H1 (cell line): ENCODE measurements around the gene EIPR1. TPM values are rescaled to one million over a fixed set of nuclear protein-coding genes. Genes with fewer than 3 reads are reported as not detected.

Experiments used
- CTCF ChIA-PET: fragments of 300-600 bp; sonication (Branson Sonifier 250); formaldehyde crosslinking; loops from one replicate; lab custom pipeline; 2021; ENCODE audit not compliant: partially characterized antibody; lab: Charles Lee
- POLR2A ChIA-PET: fragments of 300-600 bp; sonication (Branson Sonifier 250); formaldehyde crosslinking; loops from one replicate; lab custom pipeline; 2021; ENCODE audit warnings: inconsistent platforms; ENCODE audit not compliant: partially characterized antibody; lab: Charles Lee
- DNase-seq, 2 experiments: peaks; one replicate each; pipeline versions ENCODE4 v3.0.0 to v3.0.0-alpha.2; 2010 to 2022; ENCODE audit warnings: low spot score in 2 of 2, low read depth in 1 of 2, mixed read lengths in 1 of 2
- FAIRE-seq: peaks from 2 replicates; lab custom pipeline; 2011; peaks lifted over from hg19 to GRCh38; lab: Jason Lieb, UNC
- H2AFZ ChIP-seq: 2 replicates; pipeline ENCODE4 v1.8.1; 2012; ENCODE audit warnings: low read length, inconsistent platforms
- H2AK5ac ChIP-seq: 2 replicates; pipeline ENCODE4 v1.6.1; 2013; ENCODE audit warnings: low read depth, low read length
- H2BK120ac ChIP-seq: replicated peaks from 2 replicates; pipeline ENCODE3; 2013; ENCODE audit warnings: low read depth, low read length, inconsistent platforms
- H2BK12ac ChIP-seq: 2 replicates; pipeline ENCODE4 v1.6.1; 2013; ENCODE audit warnings: low read depth, low read length
- H2BK15ac ChIP-seq: 2 replicates; pipeline ENCODE4 v1.6.1; 2013; ENCODE audit warnings: low read length
- H2BK20ac ChIP-seq: 2 replicates; pipeline ENCODE4 v1.6.1; 2013; ENCODE audit warnings: low read length
- H2BK5ac ChIP-seq: 2 replicates; pipeline ENCODE4 v1.6.1; 2013; ENCODE audit warnings: low read depth, low read length
- H3K14ac ChIP-seq: 2 replicates; pipeline ENCODE4 v1.6.1; 2013; ENCODE audit warnings: inconsistent platforms; ENCODE audit not compliant: insufficient read length
- H3K18ac ChIP-seq: 2 replicates; pipeline ENCODE4 v1.6.1; 2013; ENCODE audit warnings: low read length; ENCODE audit errors: extremely low read depth
- H3K23ac ChIP-seq: 2 replicates; pipeline ENCODE4 v1.6.1; 2013; ENCODE audit warnings: inconsistent platforms; ENCODE audit not compliant: insufficient read length
- H3K23me2 ChIP-seq: 2 replicates; pipeline ENCODE4 v1.6.1; 2013; ENCODE audit warnings: low read depth, low read length
- H3K27ac ChIP-seq: 2 replicates; pipeline ENCODE4 v1.6.1; 2011; ENCODE audit warnings: low read depth, low read length, inconsistent platforms
- H3K27me3 ChIP-seq, 4 experiments: replicated peaks in 1 of 4; 1 replicate in 1 of 4; 2 replicates in 3 of 4; pipeline versions ENCODE4 v1.6.1 to v1.8.1; 2011 to 2013; ENCODE audit warnings: low read length in 3 of 4, mild to moderate bottlenecking in 3 of 4, inconsistent platforms in 2 of 4, mixed read lengths in 2 of 4, moderate library complexity in 1 of 4; ENCODE audit not compliant: control insufficient read depth in 3 of 4, insufficient read depth in 3 of 4; ENCODE audit errors: extremely low read depth in 1 of 4
- H3K36me3 ChIP-seq, 4 experiments: 2 replicates each; pipeline versions ENCODE4 v1.6.1 to v1.8.1; 2011 to 2013; ENCODE audit warnings: mild to moderate bottlenecking in 4 of 4, low read length in 3 of 4, moderate library complexity in 2 of 4, control low read depth in 1 of 4, inconsistent platforms in 1 of 4; ENCODE audit not compliant: insufficient read depth in 4 of 4, control insufficient read depth in 2 of 4
- H3K4ac ChIP-seq: replicated peaks from 2 replicates; pipeline ENCODE3; 2013; ENCODE audit warnings: low read length, low read depth, mixed read lengths, inconsistent platforms; ENCODE audit not compliant: insufficient read length
- H3K4me1 ChIP-seq, 4 experiments: replicated peaks in 1 of 4; 1 replicate in 1 of 4; 2 replicates in 3 of 4; pipeline versions ENCODE4 v1.6.1 to v1.8.1; 2011 to 2013; ENCODE audit warnings: low read length in 3 of 4, inconsistent platforms in 2 of 4, mixed read lengths in 1 of 4; ENCODE audit not compliant: insufficient read depth in 4 of 4, control insufficient read depth in 3 of 4
- H3K4me2 ChIP-seq, 2 experiments: 2 replicates each; pipeline versions ENCODE4 v1.6.1 to v1.8.1; 2011 to 2013; ENCODE audit warnings: low read depth in 2 of 2, low read length in 2 of 2, control low read depth in 1 of 2, inconsistent platforms in 1 of 2, mild to moderate bottlenecking in 1 of 2; ENCODE audit not compliant: insufficient read depth in 1 of 2
- H3K4me3 ChIP-seq, 4 experiments: fragments of 200-600, 300-600 bp in 1 of 4; sonication (generic), shearing (Covaris generic), sonication (Bioruptor Twin) in 1 of 4; 2 replicates each; pipeline versions ENCODE4 v1.5.1 to v1.8.1; 2011 to 2016; ENCODE audit warnings: low read length in 4 of 4, low read depth in 3 of 4, control low read depth in 2 of 4, inconsistent platforms in 2 of 4, mild to moderate bottlenecking in 2 of 4, mixed read lengths in 1 of 4, moderate library complexity in 1 of 4; ENCODE audit not compliant: insufficient read depth in 2 of 4; ENCODE audit errors: extremely low read depth in 1 of 4
- H3K56ac ChIP-seq: replicated peaks from 2 replicates; pipeline ENCODE3; 2013; ENCODE audit warnings: low read depth, mild to moderate bottlenecking, mixed read lengths, low read length, inconsistent platforms; ENCODE audit not compliant: insufficient read length
- H3K79me1 ChIP-seq: 2 replicates; pipeline ENCODE4 v1.6.1; 2013; ENCODE audit warnings: low read depth, low read length, control low read depth
- H3K79me2 ChIP-seq, 2 experiments: 2 replicates each; pipeline versions ENCODE4 v1.6.1 to v1.8.1; 2012 to 2013; ENCODE audit warnings: low read length in 2 of 2, mild to moderate bottlenecking in 2 of 2, inconsistent platforms in 1 of 2; ENCODE audit not compliant: insufficient read depth in 2 of 2, control insufficient read depth in 1 of 2
- H3K9ac ChIP-seq, 4 experiments: replicated peaks in 1 of 4; 1 replicate in 1 of 4; 2 replicates in 3 of 4; pipeline versions ENCODE4 v1.6.1 to v1.8.1; 2011 to 2013; ENCODE audit warnings: low read depth in 3 of 4, low read length in 3 of 4, control low read depth in 2 of 4, mild to moderate bottlenecking in 2 of 4, moderate library complexity in 2 of 4, inconsistent platforms in 1 of 4; ENCODE audit errors: extremely low read depth in 1 of 4
- H3K9me3 ChIP-seq, 2 experiments: 2 replicates each; pipeline versions ENCODE4 v1.6.1 to v1.8.1; 2012 to 2013; ENCODE audit warnings: mild to moderate bottlenecking in 2 of 2, moderate library complexity in 2 of 2, control low read depth in 1 of 2, inconsistent platforms in 1 of 2, low read depth in 1 of 2, low read length in 1 of 2, mixed read lengths in 1 of 2; ENCODE audit not compliant: insufficient read depth in 2 of 2
- H4K20me1 ChIP-seq, 2 experiments: replicated peaks in 1 of 2; 2 replicates each; pipeline versions ENCODE3 to v1.8.1; 2011 to 2013; ENCODE audit warnings: inconsistent platforms in 2 of 2, low read length in 2 of 2, mild to moderate bottlenecking in 1 of 2; ENCODE audit not compliant: insufficient read depth in 2 of 2, control insufficient read depth in 1 of 2
- H4K5ac ChIP-seq: 2 replicates; pipeline ENCODE4 v1.6.1; 2013; ENCODE audit warnings: low read length, low read depth, mixed read lengths, inconsistent platforms; ENCODE audit not compliant: insufficient read length
- H4K8ac ChIP-seq: 2 replicates; pipeline ENCODE4 v1.8.0; 2013; ENCODE audit warnings: mild to moderate bottlenecking, moderate library complexity, low read length, inconsistent platforms; ENCODE audit not compliant: insufficient read depth; ENCODE audit errors: extremely low read depth
- H4K91ac ChIP-seq: replicated peaks from 2 replicates; pipeline ENCODE3; 2013; ENCODE audit warnings: low read length, mixed read lengths, inconsistent platforms; ENCODE audit not compliant: insufficient read length
- ASH2L ChIP-seq: fragments of 200-600, 300-600 bp; sonication (generic); IDR thresholded peaks from one replicate; pipeline ENCODE4 v1.7.1; 2017; ENCODE audit warnings: low read length
- BRCA1 ChIP-seq: IDR thresholded peaks from 2 replicates; pipeline ENCODE4 v1.6.1; 2012; ENCODE audit warnings: low read depth, low read length, improper control_type of control experiment
- CHD2 ChIP-seq: IDR thresholded peaks from 2 replicates; pipeline ENCODE4 v1.6.1; 2012; ENCODE audit warnings: low read length, improper control_type of control experiment
- PHF8 ChIP-seq: fragments of 200-600 bp; sonication (generic); conservative IDR thresholded peaks from 2 replicates; pipeline ENCODE4 v1.7.1; 2012; ENCODE audit warnings: low read depth, mild to moderate bottlenecking, inconsistent platforms, low read length, moderate library complexity
- RAD21 ChIP-seq, 2 experiments: IDR thresholded peaks in 1 of 2; conservative IDR thresholded peaks in 1 of 2; 2 replicates each; pipeline ENCODE4 v1.6.1; 2011; ENCODE audit warnings: low read depth in 2 of 2, low read length in 2 of 2, improper control_type of control experiment in 1 of 2, inconsistent platforms in 1 of 2, mild to moderate bottlenecking in 1 of 2, moderate library complexity in 1 of 2
- WGBS, 2 experiments: shearing (Covaris generic) in 1 of 2; methylation state at CpG; one replicate each; pipeline versions ENCODE4 v1.1.6 to v1.1.7; 2013 to 2015; ENCODE audit warnings: low lambda C conversion rate in 2 of 2, mixed read lengths in 2 of 2, inconsistent platforms in 1 of 2, low coverage in 1 of 2, missing lambda C conversion rate in 1 of 2; ENCODE audit not compliant: insufficient replicate concordance in 2 of 2, insufficient coverage in 1 of 2, insufficient read length in 1 of 2; ENCODE audit errors: extremely low coverage in 1 of 2, missing lambda C conversion rate in 1 of 2; 5-methylcytosine and 5-hydroxymethylcytosine counted together
- polyA plus RNA-seq, 7 experiments: library from polyadenylated mRNA; depleted of rRNA in 3 of 7; stranded (reverse) in 5 of 7; unstranded in 2 of 7; fragments of >200 nt in 5 of 7; fragments of 200-250 nt in 2 of 7; gene quantifications; 1 replicate in 5 of 7; 2 replicates in 1 of 7; 4 replicates in 1 of 7; pipeline versions ENCODE4 v1.2.1 to v1.2.3, GENCODE V29; 2011 to 2013; ENCODE audit warnings: missing spikeins in 2 of 7, mixed read lengths in 2 of 7
- total RNA-seq: library from RNA; stranded (reverse); fragmentation: NEBNext Ultra II Directional; extraction: Animal tissue kit (Norgen Biotek cat#: 25700); gene quantifications from 2 replicates; pipeline ENCODE4 v1.2.1, GENCODE V29; 2021

EIPR1 gene
- total and polyA plus RNA-seq, 2 of the 8 experiments (the other 6 are each of a cell fraction or from before 2014, with no cell fraction given): 26.3 to 56.4 TPM

DNA sequence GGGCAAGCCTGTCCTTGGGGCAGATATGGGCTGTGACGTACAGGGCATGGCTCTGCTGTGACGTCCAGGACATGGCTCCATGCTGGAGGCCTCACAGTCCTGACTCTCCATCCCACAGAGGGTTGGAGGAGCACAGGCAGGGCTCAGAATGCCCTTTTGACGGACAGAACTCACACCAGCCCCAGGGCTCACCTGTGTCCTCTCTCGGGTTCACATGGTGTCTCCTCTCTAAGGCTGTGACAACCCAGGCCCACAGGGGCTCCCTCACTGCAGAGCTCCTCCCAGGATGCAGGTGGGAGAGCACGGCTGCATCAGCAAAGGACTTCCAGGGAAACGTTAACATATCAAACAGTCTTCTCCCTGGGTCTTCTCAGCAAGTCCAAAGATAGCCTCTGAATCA, 133.8 kb downstream of the EIPR1 start:
- Histone ChIP-seq H3K23me2 (no peaks in the 10 kb centered on the region), H2BK15ac (no peak overlapping the region), H2BK20ac (no peak overlapping the region), H4K20me1 (peaks cover 0 to 3% of the 10 kb centered on the region in 2 experiments), H4K5ac (no peak overlapping the region), H2BK120ac (no peak overlapping the region), H3K27me3 (no peaks in the 10 kb centered on the region), H4K8ac (no peak overlapping the region), H3K9ac (no peak overlapping the region), H2BK12ac (no peak overlapping the region), H3K18ac (no peak overlapping the region; the same call in 1 of the 2 replicates), H3K79me1 (no peaks in the 10 kb centered on the region; the same call in 1 of the 2 replicates), H3K14ac (no peak overlapping the region), H4K91ac (no peak overlapping the region), H3K9me3 (peaks cover 0 to under 1% of the 10 kb centered on the region in 2 experiments; a peak in 3 of 4 replicates), H3K23ac (no peak overlapping the region), H2BK5ac (no peak overlapping the region), H3K56ac (no peak overlapping the region), H3K4ac (no peak overlapping the region), H3K4me3 (no peak overlapping the region), H3K4me2 (no peak overlapping the region), H2AK5ac (no peak overlapping the region), H3K4me1 (peaks cover 0 to 6% (median 4%) of the 10 kb centered on the region in 4 experiments; a peak in 4 of 7 replicates), H3K27ac (no peak overlapping the region), H3K36me3 (no peaks in the 10 kb centered on the region; a peak in 2 of 8 replicates), H3K79me2 (peaks cover 0 to 4% of the 10 kb centered on the region in 2 experiments; a peak in 2 of 4 replicates), H2AFZ (no peak overlapping the region)
- 61% methylated on average over 6 of the region's 6 CpGs; no CpG with 5 or more reads in 1 of the 2 experiments for WGBS, 2 experiments
- no peak for FAIRE-seq
- POLR2A ChIA-PET: no interaction called here
- TF ChIP-seq CHD2: no peak
- no peak for TF ChIP-seq RAD21 (IDR thresholded peaks at IDR 0.05 in 1 of 2, conservative IDR thresholded peaks at IDR 0.05 in 1 of 2; ENCODE audit: low read depth in 2 of 2, low read length in 2 of 2)
- TF ChIP-seq BRCA1: no peak
- TF ChIP-seq PHF8: no peak
- TF ChIP-seq ASH2L: no peak
- CTCF ChIA-PET: no interaction called here
- DNase-seq: no peak
